Measurements from ENCODE around the gene IGFBP1.

DNA sequence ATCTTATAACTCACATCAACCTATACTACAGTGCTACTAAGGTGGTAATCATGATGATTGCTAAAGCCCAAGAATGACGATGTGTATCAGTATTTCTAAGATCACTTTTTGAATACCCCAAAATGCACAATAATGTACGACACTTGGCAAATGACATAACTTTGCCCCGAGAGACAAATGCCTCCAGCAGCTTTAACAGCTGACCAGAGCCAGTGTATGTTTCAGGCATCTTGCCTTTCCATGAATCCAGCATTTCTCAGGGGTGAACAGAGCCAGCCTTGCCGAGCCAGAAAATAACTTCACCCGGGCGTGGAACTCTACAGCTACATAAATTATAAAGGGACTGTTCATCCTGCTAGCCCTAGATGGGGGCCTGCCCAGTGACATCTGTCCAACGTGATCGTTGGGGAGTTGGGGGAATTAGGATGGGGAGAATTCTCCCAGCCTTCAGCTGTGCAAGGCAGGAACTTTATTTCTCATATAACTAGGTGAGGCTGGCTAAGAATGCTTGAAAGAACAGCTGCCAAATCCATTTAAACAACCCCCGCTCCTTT, 31.0 kb downstream of the IGFBP1 start:
- TF ChIP-seq, protein P1, sequence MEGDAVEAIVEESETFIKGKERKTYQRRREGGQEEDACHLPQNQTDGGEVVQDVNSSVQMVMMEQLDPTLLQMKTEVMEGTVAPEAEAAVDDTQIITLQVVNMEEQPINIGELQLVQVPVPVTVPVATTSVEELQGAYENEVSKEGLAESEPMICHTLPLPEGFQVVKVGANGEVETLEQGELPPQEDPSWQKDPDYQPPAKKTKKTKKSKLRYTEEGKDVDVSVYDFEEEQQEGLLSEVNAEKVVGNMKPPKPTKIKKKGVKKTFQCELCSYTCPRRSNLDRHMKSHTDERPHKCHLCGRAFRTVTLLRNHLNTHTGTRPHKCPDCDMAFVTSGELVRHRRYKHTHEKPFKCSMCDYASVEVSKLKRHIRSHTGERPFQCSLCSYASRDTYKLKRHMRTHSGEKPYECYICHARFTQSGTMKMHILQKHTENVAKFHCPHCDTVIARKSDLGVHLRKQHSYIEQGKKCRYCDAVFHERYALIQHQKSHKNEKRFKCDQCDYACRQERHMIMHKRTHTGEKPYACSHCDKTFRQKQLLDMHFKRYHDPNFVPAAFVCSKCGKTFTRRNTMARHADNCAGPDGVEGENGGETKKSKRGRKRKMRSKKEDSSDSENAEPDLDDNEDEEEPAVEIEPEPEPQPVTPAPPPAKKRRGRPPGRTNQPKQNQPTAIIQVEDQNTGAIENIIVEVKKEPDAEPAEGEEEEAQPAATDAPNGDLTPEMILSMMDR (IDR thresholded peaks at IDR 0.05; ENCODE audit: poor library complexity, severe bottlenecking) = no peak
- no peak for TF ChIP-seq EZH2 (IDR thresholded peaks at IDR 0.05; ENCODE audit: borderline replicate concordance, insufficient read depth, low read length, poor library complexity, severe bottlenecking)
- no peak for TF ChIP-seq POLR2AphosphoS5 (IDR thresholded peaks at IDR 0.05)
- TF ChIP-seq RAD21 (conservative IDR thresholded peaks at IDR 0.05) = no peak

All from neural cell (in vitro differentiated cells).